Ishikawa (cell line): ENCODE data around the gene IRX2.

Source experiments
- CEBPB ChIP-seq: IDR thresholded peaks from 2 replicates; pipeline ENCODE4 v1.6.1; 2012
- CREB1 ChIP-seq: IDR thresholded peaks from 2 replicates; pipeline ENCODE4 v1.6.1; 2012; ENCODE audit warnings: low read depth
- EGR1 ChIP-seq: IDR thresholded peaks from 2 replicates; pipeline ENCODE4 v1.6.1; 2012
- EP300 ChIP-seq: IDR thresholded peaks from 2 replicates; pipeline ENCODE4 v1.6.1; 2012; ENCODE audit warnings: borderline replicate concordance
- FOXM1 ChIP-seq: IDR thresholded peaks from 2 replicates; pipeline ENCODE4 v1.6.1; 2012; ENCODE audit warnings: low read depth, borderline replicate concordance
- MAX ChIP-seq: IDR thresholded peaks from 2 replicates; pipeline ENCODE4 v1.6.1; 2012
- NFIC ChIP-seq: IDR thresholded peaks from 2 replicates; pipeline ENCODE4 v1.6.1; 2012
- RAD21 ChIP-seq: IDR thresholded peaks from 2 replicates; pipeline ENCODE4 v1.6.1; 2012; ENCODE audit warnings: low read depth
- REST ChIP-seq: IDR thresholded peaks from 2 replicates; pipeline ENCODE4 v1.6.1; 2012; ENCODE audit warnings: low read depth, mild to moderate bottlenecking
- TAF1 ChIP-seq: IDR thresholded peaks from 2 replicates; pipeline ENCODE4 v1.6.1; 2012; ENCODE audit warnings: low read depth, mild to moderate bottlenecking
- TCF12 ChIP-seq: IDR thresholded peaks from 2 replicates; pipeline ENCODE4 v1.6.1; 2012; ENCODE audit warnings: low read depth
- TEAD4 ChIP-seq: IDR thresholded peaks from 2 replicates; pipeline ENCODE4 v1.6.1; 2012
- USF1 ChIP-seq: IDR thresholded peaks from 2 replicates; pipeline ENCODE4 v1.6.1; 2012
- YY1 ChIP-seq: IDR thresholded peaks from 2 replicates; pipeline ENCODE4 v1.6.1; 2012; ENCODE audit warnings: low read depth
- ZBTB7A ChIP-seq: IDR thresholded peaks from 2 replicates; pipeline ENCODE4 v1.6.1; 2012; ENCODE audit warnings: low read depth

IRX2 gene

GRCh38 chr5:2711446-2712425 is 39.7 kb downstream of the IRX2 start:
- no peak for TF ChIP-seq EP300

GRCh38 chr5:2710910-2711309 is 40.6 kb downstream of the IRX2 start:
- TF ChIP-seq MAX (no peak), TAF1 (no peak), ZBTB7A (no peak), TCF12 (no peak), CEBPB (no peak), FOXM1 (no peak), CREB1 (no peak), NFIC (no peak), RAD21 (no peak), EP300 (no peak), REST (no peak)

- TF ChIP-seq CEBPB (no peak), TCF12 (no peak), YY1 (no peak), MAX (no peak), EP300 (no peak), RAD21 (no peak), ZBTB7A (no peak), REST (no peak), CREB1 (no peak), USF1 (no peak), NFIC (no peak), FOXM1 (no peak), TEAD4 (no peak), EGR1 (no peak), TAF1 (no peak)
Measured at GRCh38 chr5:2709976-2710689, 41.3 kb downstream of the IRX2 start.

GRCh38 chr5:2708751-2709150 is 42.7 kb downstream of the IRX2 start:
- no peak for TF ChIP-seq FOXM1
- no peak for TF ChIP-seq ZBTB7A
- TF ChIP-seq EGR1, result no peak
- no peak for TF ChIP-seq YY1
- no peak for TF ChIP-seq CEBPB
- no peak for TF ChIP-seq NFIC
- no peak for TF ChIP-seq TAF1
- TF ChIP-seq RAD21, result no peak
- no peak for TF ChIP-seq TCF12
- TF ChIP-seq EP300, result no peak
- no peak for TF ChIP-seq CREB1
- TF ChIP-seq TEAD4, result no peak
- no peak for TF ChIP-seq MAX
- TF ChIP-seq REST, result no peak
- no peak for TF ChIP-seq USF1
